Putamen (tissue), 1 donor: Measurements from ENCODE around the gene SWAP70.

ENCODE experiments used
- DNase-seq: peaks from one replicate; pipeline ENCODE4 v3.0.0-alpha.2; 2016; ENCODE audit warnings: low spot score

SWAP70 gene

DNA sequence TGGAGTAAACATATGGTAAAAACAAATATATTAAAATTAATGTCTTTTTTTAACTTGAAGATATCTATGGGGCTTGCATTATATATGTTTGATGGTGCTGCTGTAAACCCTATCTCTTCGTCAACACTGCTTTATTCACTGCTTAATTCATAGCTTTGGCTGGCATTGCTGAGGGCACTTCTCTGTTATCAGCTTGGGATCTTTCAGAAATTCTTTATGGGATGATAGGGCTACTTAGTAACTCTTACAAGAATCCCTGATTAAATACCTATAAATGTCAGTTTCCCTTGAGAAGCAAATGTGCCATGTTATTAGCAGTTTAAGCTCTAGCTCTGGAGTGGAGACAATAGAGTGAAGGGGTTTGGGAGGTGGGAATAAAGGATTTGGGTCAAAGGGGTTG lies 112.3 kb downstream of the SWAP70 start:
- no peak for DNase-seq

DNA sequence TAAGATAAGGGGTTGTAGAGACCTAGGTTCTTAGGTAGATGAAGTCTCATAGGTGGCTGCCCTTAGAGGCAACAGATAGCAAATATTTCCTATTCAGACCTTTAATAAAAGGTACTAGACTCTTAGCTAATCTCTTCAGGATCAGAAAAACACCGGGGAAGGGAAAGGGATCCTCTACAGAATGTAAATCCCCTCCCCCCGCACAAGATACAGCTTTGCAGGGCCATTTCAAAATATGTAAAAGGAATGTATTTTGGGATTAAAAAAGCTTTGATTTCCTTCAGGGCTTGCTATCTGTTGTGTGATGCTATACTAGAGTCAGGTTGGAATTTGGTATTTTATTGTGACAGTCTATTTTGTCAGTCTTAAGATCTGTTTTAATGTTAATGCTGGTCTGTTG lies 113.2 kb downstream of the SWAP70 start:
- no peak for DNase-seq

GRCh38 chr11:9777525-9777924 lies 113.6 kb downstream of the SWAP70 start:
- DNase-seq = no peak

GRCh38 chr11:9780929-9781328 lies 117.1 kb downstream of the SWAP70 start:
- DNase-seq = no peak

DNA sequence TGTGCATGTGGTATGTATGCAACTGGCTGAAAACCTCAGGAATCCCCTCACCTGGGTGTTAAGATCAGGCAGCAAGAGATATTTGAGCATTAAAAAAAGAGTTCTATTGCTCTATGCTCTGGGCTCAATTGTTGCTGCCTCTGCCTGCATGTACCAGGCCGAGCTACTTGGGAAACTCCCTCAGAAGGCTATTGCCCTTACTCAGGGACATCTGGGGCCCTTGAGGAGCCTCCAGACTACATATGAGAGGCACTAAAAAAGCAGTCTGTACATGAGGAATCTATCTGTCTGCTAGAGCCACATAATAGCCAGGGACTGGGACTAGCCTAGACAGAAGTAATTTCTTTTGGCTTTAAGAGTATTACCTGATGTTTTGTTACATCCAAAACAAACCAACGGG lies 120.1 kb downstream of the SWAP70 start:
- no peak for DNase-seq

DNA sequence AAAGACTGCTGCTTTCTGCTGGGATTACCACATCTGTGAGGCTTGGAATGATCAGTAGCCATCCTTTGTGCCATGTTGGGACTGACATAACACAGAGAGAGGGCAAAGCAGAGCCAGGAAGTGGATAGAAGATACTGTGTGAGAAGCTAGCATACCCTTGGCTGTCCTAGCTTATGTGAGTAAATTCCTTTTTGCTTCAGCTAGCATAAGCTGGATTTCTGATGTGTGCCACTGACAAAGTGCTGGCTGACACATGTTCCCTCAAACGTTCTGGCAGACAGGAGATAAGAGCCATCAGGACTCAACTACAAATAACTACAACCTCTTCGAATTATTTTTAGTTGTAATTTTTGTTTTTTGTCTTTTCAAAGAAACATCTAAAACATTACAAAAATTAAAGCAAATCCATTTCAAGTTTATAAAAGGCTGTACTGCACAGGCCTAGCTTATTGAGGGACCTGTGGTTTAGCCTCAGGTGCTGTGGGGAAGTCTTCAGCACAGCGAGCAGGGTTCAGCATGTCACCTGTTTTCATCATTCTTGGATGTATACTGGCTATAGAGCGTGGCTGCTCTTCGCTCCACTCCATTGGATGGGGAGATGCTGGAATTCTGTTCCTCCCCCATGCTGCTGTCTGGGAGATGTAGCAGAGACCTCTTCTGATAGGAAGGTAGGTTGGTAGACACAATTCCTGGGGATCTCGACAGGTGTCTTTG lies 120.9 kb downstream of the SWAP70 start:
- DNase-seq = no peak

DNA sequence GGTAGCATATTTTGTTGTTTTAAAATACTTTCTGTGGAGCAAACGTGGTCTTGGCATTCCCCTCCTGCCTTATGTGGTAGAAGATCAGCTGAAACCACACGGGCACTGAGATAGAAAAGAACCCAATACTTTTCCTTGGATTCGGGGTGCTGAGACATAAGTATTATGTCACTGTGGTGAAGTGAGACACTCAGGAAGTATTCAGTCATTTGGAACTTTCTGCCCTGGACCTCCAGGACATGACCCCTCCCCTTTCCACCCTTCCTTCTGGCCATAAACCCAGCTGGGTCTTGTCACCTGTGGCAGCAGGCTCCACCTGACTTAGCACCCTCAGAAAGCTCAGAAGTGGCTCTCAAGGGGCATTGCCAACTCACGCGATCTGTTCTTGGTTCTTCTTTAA lies 123.4 kb downstream of the SWAP70 start:
- no peak for DNase-seq

DNA sequence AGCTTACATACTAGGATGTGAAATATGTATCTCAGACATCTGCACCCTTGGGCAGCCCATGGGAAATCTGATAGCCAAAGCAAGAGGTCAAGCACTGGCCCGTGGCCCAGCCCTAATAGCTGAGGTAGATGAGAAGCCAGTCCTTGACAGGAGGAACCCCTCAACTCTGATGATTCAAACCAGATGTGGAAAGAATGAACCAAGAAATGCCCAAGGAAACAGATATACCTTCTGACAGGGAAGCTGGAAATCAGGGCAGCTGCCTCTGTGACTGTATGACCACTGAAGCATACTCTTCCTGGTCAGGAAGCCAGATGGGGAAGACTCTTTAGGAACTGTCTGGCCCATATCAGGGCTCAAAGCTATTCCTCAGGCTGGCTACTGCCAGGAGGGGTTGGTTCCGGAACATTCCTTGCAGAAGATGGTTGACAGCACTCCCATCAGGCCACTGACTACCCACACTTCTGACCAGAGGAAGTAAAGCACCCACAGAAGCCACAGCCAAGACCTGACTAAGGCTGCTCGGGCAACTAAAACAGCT lies 124.2 kb downstream of the SWAP70 start:
- no peak for DNase-seq

DNA sequence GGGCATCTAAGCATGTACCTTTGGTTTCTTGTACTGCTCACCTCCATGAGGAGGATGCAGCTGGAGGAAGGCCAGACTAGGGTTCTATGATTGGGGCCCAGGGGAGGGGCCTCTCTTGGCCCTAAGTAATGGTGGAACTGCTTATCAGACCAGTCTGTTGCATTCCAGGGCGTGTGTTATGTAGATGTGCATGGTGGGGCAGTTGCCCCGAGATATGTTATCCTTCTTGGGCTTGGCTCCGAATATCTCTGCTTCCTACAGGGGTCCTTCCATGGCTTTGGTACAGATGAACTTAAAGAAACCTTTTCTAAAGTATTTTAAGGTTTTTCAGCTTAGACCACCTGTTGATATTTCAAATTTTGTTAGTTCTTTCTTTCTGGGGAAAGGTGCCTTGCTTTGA lies 126.0 kb downstream of the SWAP70 start:
- no peak for DNase-seq

- no peak for DNase-seq
Measured at GRCh38 chr11:9790703-9791102, 126.8 kb downstream of the SWAP70 start.

DNA sequence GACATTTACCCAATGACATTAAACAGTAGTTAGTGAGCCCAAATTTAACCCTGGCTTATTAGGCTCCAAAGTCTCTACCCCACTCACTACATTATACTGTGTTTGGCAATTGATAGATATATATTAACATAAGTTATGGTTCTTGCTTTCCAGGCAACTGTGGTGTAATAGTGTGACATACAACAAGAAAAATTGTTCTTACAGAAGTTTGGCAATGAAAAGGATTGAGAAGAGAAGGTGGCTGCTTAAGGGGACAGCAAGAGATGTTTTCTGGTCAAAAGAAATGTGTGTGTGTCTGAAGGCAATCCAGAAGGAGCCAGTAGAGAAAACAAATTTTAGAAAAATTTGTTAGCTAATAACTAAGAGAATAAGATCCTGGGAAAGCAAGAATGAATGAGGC lies 132.4 kb downstream of the SWAP70 start:
- no peak for DNase-seq

DNA sequence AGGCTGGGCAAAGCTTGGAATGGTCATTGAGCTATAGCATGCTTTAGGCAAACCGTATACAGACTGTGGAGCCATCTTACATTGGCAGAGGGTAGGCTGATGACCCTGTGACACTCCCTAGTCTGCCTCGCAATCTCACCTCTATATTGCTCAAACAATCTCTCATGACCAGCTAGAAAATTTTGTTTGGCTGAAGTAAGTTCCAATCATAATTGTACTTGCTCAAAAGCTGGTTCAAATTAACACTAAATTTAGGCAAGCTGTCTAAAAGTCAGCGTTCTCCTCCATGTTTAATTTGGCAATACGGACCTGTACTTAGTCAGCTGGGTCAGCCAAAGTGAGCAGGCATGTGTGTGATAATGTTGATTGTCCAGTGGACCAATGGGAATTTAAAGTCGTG lies 133.0 kb downstream of the SWAP70 start:
- no peak for DNase-seq

GRCh38 chr11:9797300-9797699 lies 133.4 kb downstream of the SWAP70 start:
- DNase-seq = no peak

DNA sequence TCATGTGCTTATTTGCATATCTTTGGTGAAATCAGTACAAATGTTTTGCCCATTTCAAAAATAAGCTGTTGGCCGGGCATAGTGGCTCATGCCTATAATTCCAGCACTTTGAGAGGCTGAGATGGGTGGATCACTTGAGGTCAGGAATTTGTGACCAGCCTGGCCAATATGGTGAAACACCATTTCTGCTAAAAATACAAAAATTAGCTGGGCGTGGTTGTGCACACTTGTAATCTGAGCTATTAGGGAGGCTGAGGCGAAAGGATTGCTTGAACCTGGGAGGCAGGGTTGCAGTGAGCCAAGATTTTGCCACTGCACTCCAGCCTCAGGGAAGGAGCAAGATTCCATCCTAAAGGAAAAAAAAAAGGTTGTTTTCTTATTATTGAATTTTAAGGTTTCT lies 136.0 kb downstream of the SWAP70 start:
- no peak for DNase-seq

DNA sequence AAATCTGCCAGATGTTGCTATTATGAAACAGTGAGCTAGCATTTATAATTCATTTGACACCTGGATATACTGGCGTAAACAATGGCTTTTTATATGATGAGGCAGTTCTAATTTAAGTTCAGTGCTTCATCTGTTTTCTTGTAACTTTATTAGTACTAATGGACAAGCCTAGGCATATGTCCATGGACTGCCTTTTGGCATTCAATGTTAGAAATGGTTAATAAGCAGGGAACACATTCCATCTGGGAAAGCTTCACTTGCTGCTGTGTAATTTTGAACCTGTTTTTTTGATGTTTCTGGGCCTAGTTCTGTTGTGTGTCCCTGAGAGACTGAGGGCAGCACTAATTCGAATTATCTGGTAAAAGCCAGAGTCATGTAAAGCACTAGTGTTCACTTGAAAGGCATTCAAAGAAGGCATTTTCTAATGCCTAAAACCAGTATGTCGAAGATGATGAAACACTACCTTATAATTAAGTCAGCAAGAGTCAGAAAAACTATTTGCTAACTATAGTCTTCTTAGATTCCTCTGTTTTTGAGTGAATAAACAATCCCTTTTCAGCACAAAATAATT lies 138.5 kb downstream of the SWAP70 start:
- no peak for DNase-seq
